ENCODE data around the gene FBXO39.
"Not testable (repeated sequence)": the region's sequence is repeated elsewhere in the genome, so short reads cannot be mapped to it uniquely, and the experiment has no call there.

Gene FBXO39

DNA sequence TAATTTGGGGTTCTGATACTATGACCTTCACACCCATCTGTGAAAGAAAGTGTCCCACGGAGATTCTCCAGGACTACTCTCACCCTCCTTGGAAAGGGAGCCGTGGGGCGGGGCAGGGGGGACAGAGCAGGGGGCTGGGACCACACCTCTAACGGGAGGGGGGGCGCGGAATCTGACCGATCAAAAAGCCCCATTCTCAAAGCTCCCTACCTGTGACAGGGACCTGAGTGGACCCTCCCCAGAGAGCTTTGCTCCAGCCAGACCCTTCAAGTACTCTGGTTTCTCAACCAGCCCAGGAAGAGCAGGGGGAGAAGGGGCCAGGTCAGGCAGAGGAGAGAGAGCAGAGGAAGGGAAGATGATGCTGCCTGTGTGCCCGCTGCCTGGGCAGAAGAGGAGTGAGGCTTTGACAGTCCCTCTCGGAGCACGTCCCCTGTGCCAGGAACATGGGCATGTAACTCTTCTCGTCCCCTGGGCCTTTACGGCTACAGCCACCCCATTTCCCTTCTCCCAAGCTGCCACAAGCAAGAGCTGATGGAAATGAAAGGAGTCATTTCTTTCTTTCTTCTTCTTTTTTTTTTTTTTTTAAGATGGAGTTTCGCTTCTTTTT, 19.5 kb upstream of the FBXO39 start:
- peaks cover 31% of the 10 kb centered on the region for H3K4me1 ChIP-seq (ENCODE audit: control insufficient read depth, insufficient read depth, low read length)
- no peaks in the 10 kb centered on the region for H3K36me3 ChIP-seq (ENCODE audit: control insufficient read depth, insufficient read depth, low read length)
- WGBS, 2 experiments = 80 to 83% methylated on average over 13 of the region's 13 CpGs
- no peak overlapping the region for H3K27ac ChIP-seq (ENCODE audit: insufficient read depth, low read depth, low read length, poor library complexity, severe bottlenecking)
- H3K27me3 ChIP-seq (ENCODE audit: control insufficient read depth, insufficient read depth, low read length, poor library complexity, severe bottlenecking) = no peaks in the 10 kb centered on the region
- no peaks in the 10 kb centered on the region for H3K9me3 ChIP-seq (ENCODE audit: control insufficient read depth, low read length)
- H3K4me3 ChIP-seq (ENCODE audit: insufficient read depth, low read depth, low read length) = no peak overlapping the region

DNA sequence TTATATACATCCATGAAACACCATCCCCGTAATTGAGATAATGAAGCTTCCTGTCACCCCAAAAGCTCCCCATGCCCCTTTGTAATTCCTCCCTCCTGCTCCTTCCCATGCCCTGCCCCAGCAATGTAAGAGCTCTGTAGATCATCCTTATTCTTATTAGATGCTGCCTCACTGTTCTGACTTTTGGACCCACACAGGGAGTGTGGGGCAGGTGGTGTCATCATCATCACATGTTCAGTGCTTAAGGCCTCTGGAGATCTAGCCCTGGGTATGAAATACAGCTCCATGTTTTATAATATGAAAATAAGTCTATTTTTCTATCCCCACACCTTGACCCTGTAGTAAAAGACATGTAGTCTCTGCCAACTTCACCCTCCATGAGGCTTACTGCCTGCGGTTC, 18.3 kb upstream of the FBXO39 start:
- no peak overlapping the region for H3K4me3 ChIP-seq (ENCODE audit: insufficient read depth, low read depth, low read length)
- no peak overlapping the region for H3K27ac ChIP-seq (ENCODE audit: insufficient read depth, low read depth, low read length, poor library complexity, severe bottlenecking)
- no peaks in the 10 kb centered on the region for H3K36me3 ChIP-seq (ENCODE audit: control insufficient read depth, insufficient read depth, low read length)
- 94 to 97% methylated on average over 2 of the region's 2 CpGs for WGBS, 2 experiments
- no peaks in the 10 kb centered on the region for H3K27me3 ChIP-seq (ENCODE audit: control insufficient read depth, insufficient read depth, low read length, poor library complexity, severe bottlenecking)
- H3K4me1 ChIP-seq (ENCODE audit: control insufficient read depth, insufficient read depth, low read length) = peaks cover 27% of the 10 kb centered on the region
- no peaks in the 10 kb centered on the region for H3K9me3 ChIP-seq (ENCODE audit: control insufficient read depth, low read length)

- no peaks in the 10 kb centered on the region for H3K9me3 ChIP-seq (ENCODE audit: control insufficient read depth, low read length)
- H3K4me3 ChIP-seq (ENCODE audit: insufficient read depth, low read depth, low read length) = no peak overlapping the region
- 91 to 94% methylated on average over 8 of the region's 8 CpGs for WGBS, 2 experiments
- no peak overlapping the region for H3K27ac ChIP-seq (ENCODE audit: insufficient read depth, low read depth, low read length, poor library complexity, severe bottlenecking)
- H3K27me3 ChIP-seq (ENCODE audit: control insufficient read depth, insufficient read depth, low read length, poor library complexity, severe bottlenecking) = no peaks in the 10 kb centered on the region
- H3K4me1 ChIP-seq (ENCODE audit: control insufficient read depth, insufficient read depth, low read length) = no peaks in the 10 kb centered on the region
- H3K36me3 ChIP-seq (ENCODE audit: control insufficient read depth, insufficient read depth, low read length) = no peaks in the 10 kb centered on the region
Observed at GRCh38 chr17:6761779-6762178, 14.2 kb upstream of the FBXO39 start.

DNA sequence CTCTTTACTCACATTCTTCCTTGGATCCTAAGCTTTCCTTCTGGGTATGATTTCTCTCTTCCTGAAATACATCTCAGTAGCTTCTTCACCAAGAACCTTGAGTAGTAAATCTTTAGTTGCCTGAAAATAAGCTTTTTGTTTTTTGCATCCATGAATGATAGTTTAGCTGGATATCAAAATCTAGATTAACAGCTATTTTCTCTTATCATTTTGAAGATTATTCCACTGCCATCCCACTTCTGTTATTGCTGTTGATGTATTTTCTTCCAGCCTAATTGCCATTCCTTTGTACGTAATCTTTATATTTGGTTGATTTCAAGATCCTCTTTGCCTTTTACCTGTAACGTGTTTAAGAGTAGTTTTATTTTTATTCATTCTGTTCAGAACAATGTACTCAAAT, 7.6 kb upstream of the FBXO39 start:
- Histone ChIP-seq H3K27ac (ENCODE audit: insufficient read depth, low read depth, low read length, poor library complexity, severe bottlenecking) (no peak overlapping the region), H3K27me3 (ENCODE audit: control insufficient read depth, insufficient read depth, low read length, poor library complexity, severe bottlenecking) (no peaks in the 10 kb centered on the region), H3K36me3 (ENCODE audit: control insufficient read depth, insufficient read depth, low read length) (no peaks in the 10 kb centered on the region), H3K4me3 (ENCODE audit: insufficient read depth, low read depth, low read length) (no peak overlapping the region), H3K9me3 (ENCODE audit: control insufficient read depth, low read length) (peaks cover 2% of the 10 kb centered on the region), H3K4me1 (ENCODE audit: control insufficient read depth, insufficient read depth, low read length) (no peaks in the 10 kb centered on the region)
- WGBS, 2 experiments = 100% methylated on average over 1 of the region's 2 CpGs

DNA sequence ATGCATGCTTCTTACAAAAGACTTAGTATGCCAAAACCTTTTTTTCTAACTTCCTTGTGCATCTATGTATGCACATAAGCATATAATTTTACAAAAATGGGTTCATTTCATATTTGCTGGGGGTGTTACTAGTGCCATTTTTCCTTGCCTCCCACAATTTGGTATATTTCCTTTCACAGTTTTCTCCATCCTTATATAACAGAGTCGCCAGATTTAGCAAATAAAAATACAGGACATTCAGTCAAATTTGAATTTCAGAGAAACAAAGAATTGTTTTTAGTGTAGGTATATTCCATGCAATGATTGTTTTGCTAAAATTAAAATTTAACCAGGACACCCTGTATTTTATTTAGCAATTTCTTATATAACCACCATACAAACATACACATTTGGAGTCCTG, 4.0 kb upstream of the FBXO39 start:
- H3K36me3 ChIP-seq (ENCODE audit: control insufficient read depth, insufficient read depth, low read length) = no peaks in the 10 kb centered on the region
- H3K27ac ChIP-seq (ENCODE audit: insufficient read depth, low read depth, low read length, poor library complexity, severe bottlenecking) = no peak overlapping the region
- peaks cover 2% of the 10 kb centered on the region for H3K9me3 ChIP-seq (ENCODE audit: control insufficient read depth, low read length)
- WGBS, 2 experiments = no CpG with 5 or more reads among the region's 1 CpG
- no peaks in the 10 kb centered on the region for H3K4me1 ChIP-seq (ENCODE audit: control insufficient read depth, insufficient read depth, low read length)
- no peak overlapping the region for H3K4me3 ChIP-seq (ENCODE audit: insufficient read depth, low read depth, low read length)
- peaks cover 24% of the 10 kb centered on the region for H3K27me3 ChIP-seq (ENCODE audit: control insufficient read depth, insufficient read depth, low read length, poor library complexity, severe bottlenecking)

DNA sequence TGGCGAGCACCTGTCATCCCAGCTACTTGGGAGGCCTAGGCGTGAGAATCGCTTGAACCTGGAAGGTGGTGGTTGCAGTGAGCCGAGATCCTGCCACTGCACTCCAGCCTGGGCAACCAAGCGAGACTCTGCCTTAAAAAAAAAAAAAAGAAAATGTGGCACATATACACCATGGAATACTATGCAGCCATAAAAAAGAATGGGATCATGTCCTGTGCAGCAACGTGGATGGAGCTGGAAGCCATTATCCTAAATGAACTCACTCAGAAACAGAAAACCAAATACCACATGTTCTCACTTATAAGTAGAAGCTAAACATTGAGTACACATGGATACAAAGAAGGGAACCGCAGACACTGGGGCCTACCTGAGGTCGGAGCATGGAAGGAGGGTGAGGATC, 1.1 kb upstream of the FBXO39 start:
- WGBS, 2 experiments = 85 to 96% methylated on average over 8 of the region's 8 CpGs

DNA sequence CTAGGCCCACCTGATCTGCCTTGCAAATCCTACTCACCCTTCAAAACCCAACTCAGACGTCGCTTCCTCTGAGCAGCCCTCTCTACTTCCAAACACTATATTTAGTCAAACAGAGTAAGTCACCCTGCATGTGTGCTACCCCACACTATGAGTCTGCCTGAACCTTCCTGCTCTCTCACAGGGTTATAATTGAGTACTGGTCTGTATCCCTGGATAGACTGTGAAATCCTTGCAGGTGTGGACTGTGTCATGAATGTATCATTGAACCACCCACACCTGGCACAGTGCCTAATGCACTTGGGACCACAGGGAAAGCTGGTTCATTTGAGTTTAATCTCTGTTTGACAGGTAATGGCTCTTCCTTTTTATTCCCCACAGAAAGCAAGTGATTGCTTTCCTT, 3.4 kb downstream of the FBXO39 start:
- Histone ChIP-seq H3K27ac (ENCODE audit: insufficient read depth, low read depth, low read length, poor library complexity, severe bottlenecking) (no peak overlapping the region), H3K27me3 (ENCODE audit: control insufficient read depth, insufficient read depth, low read length, poor library complexity, severe bottlenecking) (peaks cover 50% of the 10 kb centered on the region), H3K4me3 (ENCODE audit: insufficient read depth, low read depth, low read length) (no peak overlapping the region), H3K9me3 (ENCODE audit: control insufficient read depth, low read length) (no peaks in the 10 kb centered on the region), H3K36me3 (ENCODE audit: control insufficient read depth, insufficient read depth, low read length) (no peaks in the 10 kb centered on the region), H3K4me1 (ENCODE audit: control insufficient read depth, insufficient read depth, low read length) (no peaks in the 10 kb centered on the region)
- WGBS, 2 experiments = 59 to 73% methylated on average over 2 of the region's 2 CpGs

More for the DNA sequence above, 1.1 kb upstream of the FBXO39 start:
- not testable (repeated sequence) for H3K36me3 ChIP-seq (ENCODE audit: control insufficient read depth, insufficient read depth, low read length); H3K9me3 ChIP-seq (ENCODE audit: control insufficient read depth, low read length); H3K27ac ChIP-seq (ENCODE audit: insufficient read depth, low read depth, low read length, poor library complexity, severe bottlenecking); H3K4me1 ChIP-seq (ENCODE audit: control insufficient read depth, insufficient read depth, low read length); H3K4me3 ChIP-seq (ENCODE audit: insufficient read depth, low read depth, low read length)
- peaks cover 47% of the 10 kb centered on the region for H3K27me3 ChIP-seq (ENCODE audit: control insufficient read depth, insufficient read depth, low read length, poor library complexity, severe bottlenecking)

DNA sequence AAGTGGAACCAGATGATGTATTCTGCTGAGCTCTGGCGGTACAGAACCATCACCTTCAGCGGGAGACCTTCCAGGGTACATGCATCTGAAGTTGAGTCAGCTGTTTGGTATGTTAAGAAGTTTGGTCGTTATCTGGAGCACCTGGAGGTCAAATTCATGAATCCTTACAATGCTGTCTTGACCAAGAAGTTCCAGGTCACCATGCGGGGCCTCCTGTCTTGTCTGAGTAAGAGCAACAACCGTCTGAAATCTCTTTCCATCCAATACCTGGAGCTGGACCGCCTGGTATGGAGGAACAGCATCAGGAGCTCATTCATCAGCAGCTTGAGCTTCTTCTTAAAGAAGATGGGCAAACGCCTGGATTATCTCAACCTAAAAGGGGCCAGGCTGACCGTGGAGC, 4.0 kb downstream of the FBXO39 start:
- Histone ChIP-seq H3K27ac (ENCODE audit: insufficient read depth, low read depth, low read length, poor library complexity, severe bottlenecking) (no peak overlapping the region), H3K4me3 (ENCODE audit: insufficient read depth, low read depth, low read length) (no peak overlapping the region), H3K36me3 (ENCODE audit: control insufficient read depth, insufficient read depth, low read length) (no peaks in the 10 kb centered on the region), H3K4me1 (ENCODE audit: control insufficient read depth, insufficient read depth, low read length) (no peaks in the 10 kb centered on the region), H3K27me3 (ENCODE audit: control insufficient read depth, insufficient read depth, low read length, poor library complexity, severe bottlenecking) (peaks cover 46% of the 10 kb centered on the region), H3K9me3 (ENCODE audit: control insufficient read depth, low read length) (no peaks in the 10 kb centered on the region)
- WGBS, 2 experiments = 86 to 91% methylated on average over 8 of the region's 8 CpGs

- Histone ChIP-seq H3K36me3 (ENCODE audit: control insufficient read depth, insufficient read depth, low read length) (no peaks in the 10 kb centered on the region), H3K4me1 (ENCODE audit: control insufficient read depth, insufficient read depth, low read length) (no peaks in the 10 kb centered on the region), H3K9me3 (ENCODE audit: control insufficient read depth, low read length) (no peaks in the 10 kb centered on the region), H3K4me3 (ENCODE audit: insufficient read depth, low read depth, low read length) (no peak overlapping the region), H3K27ac (ENCODE audit: insufficient read depth, low read depth, low read length, poor library complexity, severe bottlenecking) (no peak overlapping the region), H3K27me3 (ENCODE audit: control insufficient read depth, insufficient read depth, low read length, poor library complexity, severe bottlenecking) (peaks cover 38% of the 10 kb centered on the region)
- WGBS, 2 experiments = 53 to 79% methylated on average over 3 of the region's 3 CpGs
Observed at GRCh38 chr17:6780886-6781285, 4.9 kb downstream of the FBXO39 start.

DNA sequence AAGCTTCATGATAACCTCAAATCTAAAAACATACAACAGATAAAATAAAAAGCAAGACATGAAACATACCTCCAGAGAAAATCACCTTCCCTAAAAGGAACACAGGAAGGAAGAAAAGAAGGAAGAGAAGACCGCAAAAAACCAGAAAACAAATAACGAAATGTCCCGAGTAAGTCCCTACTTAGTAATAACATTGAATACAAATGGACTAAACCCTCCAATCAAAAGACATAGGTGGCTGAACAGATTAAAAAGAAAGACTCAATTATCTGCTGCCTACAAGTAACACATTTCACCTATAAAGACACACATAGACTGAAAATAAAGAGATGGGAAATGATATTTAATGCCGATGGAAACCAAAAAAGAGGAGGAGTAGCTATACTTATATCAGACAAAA, 6.2 kb downstream of the FBXO39 start:
- Histone ChIP-seq H3K4me1 (ENCODE audit: control insufficient read depth, insufficient read depth, low read length) (no peaks in the 10 kb centered on the region), H3K27ac (ENCODE audit: insufficient read depth, low read depth, low read length, poor library complexity, severe bottlenecking) (no peak overlapping the region), H3K36me3 (ENCODE audit: control insufficient read depth, insufficient read depth, low read length) (no peaks in the 10 kb centered on the region), H3K4me3 (ENCODE audit: insufficient read depth, low read depth, low read length) (no peak overlapping the region), H3K9me3 (ENCODE audit: control insufficient read depth, low read length) (no peaks in the 10 kb centered on the region), H3K27me3 (ENCODE audit: control insufficient read depth, insufficient read depth, low read length, poor library complexity, severe bottlenecking) (peaks cover 25% of the 10 kb centered on the region)
- 86 to 89% methylated on average over 2 to 3 of the region's 4 CpGs for WGBS, 2 experiments

DNA sequence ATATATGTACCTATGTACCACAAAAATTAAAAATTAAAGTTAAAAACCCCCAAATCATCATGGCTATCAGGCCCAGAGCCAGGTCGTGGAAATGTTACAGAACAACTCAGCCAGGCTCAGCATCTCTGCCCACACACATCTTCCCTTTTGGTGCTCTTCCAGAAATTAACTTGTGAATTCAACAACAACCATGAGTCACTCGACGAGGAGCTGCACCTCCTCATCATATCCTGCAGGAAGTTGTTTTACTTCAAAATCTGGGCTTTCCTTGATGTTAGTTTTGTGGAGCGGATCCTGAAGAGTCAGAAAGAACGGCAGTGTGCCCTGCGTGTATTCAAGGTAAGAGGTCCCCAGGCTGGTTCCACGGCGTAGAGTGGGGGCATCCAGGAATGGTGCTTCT, 10.6 kb downstream of the FBXO39 start:
- Histone ChIP-seq H3K9me3 (ENCODE audit: control insufficient read depth, low read length) (no peaks in the 10 kb centered on the region), H3K4me3 (ENCODE audit: insufficient read depth, low read depth, low read length) (no peak overlapping the region), H3K36me3 (ENCODE audit: control insufficient read depth, insufficient read depth, low read length) (no peaks in the 10 kb centered on the region), H3K27ac (ENCODE audit: insufficient read depth, low read depth, low read length, poor library complexity, severe bottlenecking) (no peak overlapping the region), H3K4me1 (ENCODE audit: control insufficient read depth, insufficient read depth, low read length) (no peaks in the 10 kb centered on the region), H3K27me3 (ENCODE audit: control insufficient read depth, insufficient read depth, low read length, poor library complexity, severe bottlenecking) (peaks cover 7% of the 10 kb centered on the region)
- 84 to 87% methylated on average over 8 of the region's 8 CpGs for WGBS, 2 experiments

Measured in ectodermal cell (in vitro differentiated cells).